Right cardiac atrium (tissue), 5 donors: ENCODE data around the gene EMC1. TPM values are rescaled to one million over a fixed set of nuclear protein-coding genes. Genes with fewer than 3 reads are reported as not detected.
"Not testable (repeated sequence)": the region's sequence is repeated elsewhere in the genome, so short reads cannot be mapped to it uniquely, and the experiment has no call there.

Experiments
- ATAC-seq, 2 donors: fragments of 200-7000 bp; cut with Tn5 transposase; one replicate each; pipeline versions ENCODE4 v1.8.0 to v1.9.1; 2020; ENCODE audit warnings: moderate library complexity in 2 of 2, mild to moderate bottlenecking in 1 of 2
- DNase-seq, 3 donors: peaks; one replicate each; pipeline ENCODE4 v3.0.0-alpha.2; 2020
- H3K27ac ChIP-seq: one replicate; pipeline ENCODE4 v1.5.1; 2013; ENCODE audit warnings: mild to moderate bottlenecking, low read length, control low read depth, moderate library complexity
- H3K27me3 ChIP-seq: one replicate; pipeline ENCODE4 v1.6.1; 2013; ENCODE audit not compliant: control insufficient read depth, insufficient read depth
- H3K4me1 ChIP-seq: one replicate; pipeline ENCODE4 v1.6.1; 2013; ENCODE audit warnings: low read length; ENCODE audit not compliant: control insufficient read depth, insufficient read depth
- H3K4me3 ChIP-seq: one replicate; pipeline ENCODE4 v1.5.1; 2013; ENCODE audit warnings: low read length, control low read depth
- H3K9me3 ChIP-seq: one replicate; pipeline ENCODE4 v1.6.1; 2013; ENCODE audit warnings: low read length; ENCODE audit not compliant: control insufficient read depth
- WGBS: extraction: QIAGEN DNeasy Blood & Tissue Kit; methylation state at CpG from one replicate; pipeline ENCODE4 v1.1.7; 2013; 5-methylcytosine and 5-hydroxymethylcytosine counted together
- intact Hi-C, 4 donors: fragments of 100-400 bp; cut with DNase I; formaldehyde crosslinking; loops; one replicate each; pipeline versions ENCODE4 v1.11.0 to v1.14.0; 2022 to 2023
- polyA plus RNA-seq: library from polyadenylated mRNA; stranded (reverse); fragments of 200-250 nt; gene quantifications from one replicate; pipeline ENCODE4 v1.2.3, GENCODE V29; 2013
- total RNA-seq, 4 donors: library from RNA; stranded (reverse); fragmentation: NEBNext Ultra II Directional; extraction: Animal tissue kit (Norgen Biotek cat#: 25700); gene quantifications; one replicate each; pipeline ENCODE4 v1.2.1, GENCODE V29; 2021
- donor health status: healthy with polysubstance abuse.
- donor health status: DM: no; HTN: yes; CAD: no.
- donor health status: DM: no; HTN: no; CAD: no.
- donor health status: DM: no; HTN: yes; CAD: no; lungs with severe emphysema.
- donor health status: DM: yes; HTN: yes; CAD: no.

The EMC1 gene
- total and polyA plus RNA-seq, 5 donors: 11.5 to 31.9 (median 30.3) TPM

DNA sequence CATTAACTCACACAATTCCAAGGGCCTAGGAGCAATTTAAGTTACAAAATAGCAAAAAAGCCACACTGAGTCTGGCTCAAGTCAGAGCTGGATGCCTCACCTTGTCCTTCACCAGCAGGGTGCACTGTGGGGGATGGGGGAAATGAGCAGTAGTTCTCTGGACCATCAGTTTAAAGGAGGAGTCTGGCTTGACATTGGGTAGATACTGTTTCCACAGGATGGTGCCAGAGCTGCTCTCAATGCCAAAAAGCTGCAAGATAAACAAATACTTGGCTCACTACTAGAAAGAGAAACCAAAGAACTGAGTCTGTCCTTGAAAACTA lies 18.8 kb downstream of the EMC1 start:
- no peak overlapping the region for H3K4me3 ChIP-seq
- no peak overlapping the region for H3K27ac ChIP-seq
- DNase-seq (peak in 2 of 3 donors; percentile 36 to 61), ATAC-seq (peak; percentile 77 to 81)
- H3K27me3 ChIP-seq: no peaks in the 10 kb centered on the region
- no peaks in the 10 kb centered on the region for H3K4me1 ChIP-seq
- no peaks in the 10 kb centered on the region for H3K9me3 ChIP-seq
- intact Hi-C loops: loop anchor here in 1 of 4 donors (10.0 kb wide), 1 partner anchor 58 kb away; no protein-coding TSS in a partner anchor

- intact Hi-C loops: loop anchor here in 1 of 4 donors (10.0 kb wide), 1 partner anchor 57 kb away; no protein-coding TSS in a partner anchor
Measured at GRCh38 chr1:19231736-19232523, 19.4 kb downstream of the EMC1 start.

DNA sequence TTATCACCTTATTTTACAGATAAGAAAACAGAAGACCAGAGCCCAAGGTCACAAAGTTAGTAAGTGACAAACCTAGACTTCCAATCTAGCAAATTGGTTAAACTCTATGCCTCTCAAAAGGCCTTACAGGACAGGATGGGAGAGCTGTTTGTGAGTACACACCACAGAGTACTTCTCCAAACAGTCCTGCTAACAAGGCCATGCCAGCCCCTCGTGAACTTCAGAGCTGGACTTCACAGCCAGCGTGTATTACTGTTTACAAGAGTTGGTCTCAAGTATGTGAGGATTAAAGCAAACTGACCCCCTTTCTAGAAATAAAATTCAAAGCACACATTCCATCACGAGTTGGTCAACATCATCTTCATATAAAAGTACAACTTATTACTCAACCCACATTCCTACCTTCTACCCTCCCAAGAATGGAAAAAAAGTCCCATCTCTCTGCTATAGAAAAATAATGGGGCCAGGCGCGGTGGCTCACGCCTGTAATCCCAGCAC lies 21.4 kb downstream of the EMC1 start:
- intact Hi-C loops: loop anchor here in 1 of 4 donors (10.0 kb wide), 1 partner anchor 55 kb away; no protein-coding TSS in a partner anchor
- H3K27ac ChIP-seq: no peak overlapping the region
- H3K4me3 ChIP-seq: no peak overlapping the region
- no peaks in the 10 kb centered on the region for H3K4me1 ChIP-seq
- WGBS: 87% methylated on average over 6 of the region's 6 CpGs
- no peaks in the 10 kb centered on the region for H3K27me3 ChIP-seq
- no peaks in the 10 kb centered on the region for H3K9me3 ChIP-seq
- ATAC-seq (no peak), DNase-seq (no peak)

More at GRCh38 chr1:19231736-19232523, 19.4 kb downstream of the EMC1 start:
- H3K27ac ChIP-seq, H3K27me3 ChIP-seq, H3K4me3 ChIP-seq, DNase-seq, H3K4me1 ChIP-seq, H3K9me3 ChIP-seq: not testable (repeated sequence)
- ATAC-seq: peak in 1 of 2 donors; percentile 12
- WGBS: 94% methylated on average over 16 of the region's 16 CpGs

- 51% methylated on average over 3 of the region's 3 CpGs for WGBS
- ATAC-seq: no peak
- intact Hi-C loops: no loop called here
Measured at GRCh38 chr1:19229229-19229628, 22.1 kb downstream of the EMC1 start.

DNA sequence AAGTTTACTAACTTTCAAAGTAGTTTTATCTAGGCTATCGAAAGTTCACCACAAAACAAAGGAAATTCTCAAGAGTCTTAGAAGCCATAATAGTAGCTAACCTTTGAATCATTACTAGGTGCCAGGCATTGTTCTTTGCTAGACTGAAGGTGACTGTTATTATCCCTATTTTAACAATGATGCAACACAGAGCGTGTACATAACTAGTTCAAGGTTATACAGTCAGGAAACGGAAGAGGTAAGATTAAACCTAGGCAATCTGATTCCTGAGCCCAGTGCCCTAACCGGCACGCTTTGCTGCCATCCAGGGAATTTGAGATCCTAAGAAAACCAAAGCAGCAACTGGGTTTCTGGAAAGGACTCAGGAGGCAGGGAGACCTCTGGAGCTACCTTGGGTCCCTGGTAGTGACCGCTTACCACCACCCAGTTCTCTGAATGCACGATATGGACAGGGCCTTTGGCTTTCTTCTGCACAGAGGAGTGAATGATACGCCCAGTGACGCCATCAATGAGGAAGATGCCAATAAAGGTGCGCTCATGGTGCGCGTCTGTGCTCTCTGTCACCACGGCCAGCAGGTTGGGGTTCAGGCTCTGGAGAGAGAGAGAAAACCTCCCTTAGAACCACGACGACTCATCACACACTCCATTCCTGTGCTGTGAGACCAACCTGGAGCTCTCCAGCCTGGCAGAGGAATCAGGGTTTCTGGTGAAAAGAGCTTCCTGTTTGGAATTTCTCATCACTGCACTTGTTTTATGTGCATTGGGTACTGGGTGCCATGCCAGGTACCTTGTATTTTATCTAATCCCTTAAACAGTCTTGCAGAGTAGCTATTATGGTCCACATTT lies 28.1 kb downstream of the EMC1 start:
- Histone ChIP-seq H3K4me1 (no peaks in the 10 kb centered on the region), H3K27ac (no peak overlapping the region), H3K4me3 (no peak overlapping the region), H3K9me3 (no peaks in the 10 kb centered on the region), H3K27me3 (no peaks in the 10 kb centered on the region)
- ATAC-seq (no peak), DNase-seq (no peak)
- WGBS: 86% methylated on average over 15 of the region's 15 CpGs
- intact Hi-C loops: no loop called here

More at GRCh38 chr1:19229229-19229628, 22.1 kb downstream of the EMC1 start:
- Histone ChIP-seq H3K4me3 (no peak overlapping the region), H3K27me3 (no peaks in the 10 kb centered on the region), H3K4me1 (no peaks in the 10 kb centered on the region), H3K27ac (no peak overlapping the region), H3K9me3 (no peaks in the 10 kb centered on the region)
- no peak for DNase-seq

GRCh38 chr1:19222573-19222972 lies 28.8 kb downstream of the EMC1 start:
- H3K9me3 ChIP-seq: no peaks in the 10 kb centered on the region
- no peaks in the 10 kb centered on the region for H3K4me1 ChIP-seq
- ATAC-seq: no peak
- no peak overlapping the region for H3K27ac ChIP-seq
- H3K4me3 ChIP-seq: no peak overlapping the region
- no peak for DNase-seq
- H3K27me3 ChIP-seq: no peaks in the 10 kb centered on the region
- 96% methylated on average over 11 of the region's 11 CpGs for WGBS
- intact Hi-C loops: no loop called here

- ATAC-seq: peak in 1 of 2 donors; percentile 49
Measured at GRCh38 chr1:19220991-19221390, 30.3 kb downstream of the EMC1 start.

GRCh38 chr1:19220080-19220846 lies 31.1 kb downstream of the EMC1 start:
- Histone ChIP-seq H3K27ac (no peak overlapping the region), H3K4me1 (no peaks in the 10 kb centered on the region), H3K9me3 (no peaks in the 10 kb centered on the region), H3K4me3 (no peak overlapping the region), H3K27me3 (no peaks in the 10 kb centered on the region)
- DNase-seq: no peak
- ATAC-seq: no peak
- WGBS: 86% methylated on average over 8 of the region's 8 CpGs
- intact Hi-C loops: no loop called here

More at GRCh38 chr1:19220991-19221390, 30.3 kb downstream of the EMC1 start:
- Histone ChIP-seq H3K27me3 (no peaks in the 10 kb centered on the region), H3K9me3 (no peaks in the 10 kb centered on the region), H3K4me1 (no peaks in the 10 kb centered on the region), H3K27ac (no peak overlapping the region), H3K4me3 (no peak overlapping the region)
- 60% methylated on average over 7 of the region's 7 CpGs for WGBS
- intact Hi-C loops: no loop called here
- DNase-seq: no peak

- DNase-seq (no peak), ATAC-seq (no peak)
- H3K27me3 ChIP-seq: no peaks in the 10 kb centered on the region
- H3K9me3 ChIP-seq: no peaks in the 10 kb centered on the region
- no peak overlapping the region for H3K27ac ChIP-seq
- intact Hi-C loops: no loop called here
- WGBS: 90% methylated on average over 7 of the region's 7 CpGs
- H3K4me1 ChIP-seq: no peaks in the 10 kb centered on the region
- H3K4me3 ChIP-seq: no peak overlapping the region
Measured at GRCh38 chr1:19219451-19219850, 31.9 kb downstream of the EMC1 start.

- ATAC-seq, intact Hi-C loops: not testable (repeated sequence)
Measured at GRCh38 chr1:19216585-19216984, 34.7 kb downstream of the EMC1 start.

More at GRCh38 chr1:19216585-19216984, 34.7 kb downstream of the EMC1 start:
- not testable (repeated sequence) for H3K27ac ChIP-seq, H3K4me1 ChIP-seq, H3K9me3 ChIP-seq, H3K27me3 ChIP-seq, DNase-seq, H3K4me3 ChIP-seq
- WGBS: 94% methylated on average over 4 of the region's 4 CpGs
